NCI-H2107 (cell line): Measurements from ENCODE around the gene CCN2.
"Not testable (repeated sequence)": the region's sequence is repeated elsewhere in the genome, so short reads cannot be mapped to it uniquely, and the experiment has no call there.

ENCODE experiments used
- DNase-seq: peaks from one replicate; lab custom pipeline; 2025; lab: John Stamatoyannopoulos, UW

The CCN2 gene

DNA sequence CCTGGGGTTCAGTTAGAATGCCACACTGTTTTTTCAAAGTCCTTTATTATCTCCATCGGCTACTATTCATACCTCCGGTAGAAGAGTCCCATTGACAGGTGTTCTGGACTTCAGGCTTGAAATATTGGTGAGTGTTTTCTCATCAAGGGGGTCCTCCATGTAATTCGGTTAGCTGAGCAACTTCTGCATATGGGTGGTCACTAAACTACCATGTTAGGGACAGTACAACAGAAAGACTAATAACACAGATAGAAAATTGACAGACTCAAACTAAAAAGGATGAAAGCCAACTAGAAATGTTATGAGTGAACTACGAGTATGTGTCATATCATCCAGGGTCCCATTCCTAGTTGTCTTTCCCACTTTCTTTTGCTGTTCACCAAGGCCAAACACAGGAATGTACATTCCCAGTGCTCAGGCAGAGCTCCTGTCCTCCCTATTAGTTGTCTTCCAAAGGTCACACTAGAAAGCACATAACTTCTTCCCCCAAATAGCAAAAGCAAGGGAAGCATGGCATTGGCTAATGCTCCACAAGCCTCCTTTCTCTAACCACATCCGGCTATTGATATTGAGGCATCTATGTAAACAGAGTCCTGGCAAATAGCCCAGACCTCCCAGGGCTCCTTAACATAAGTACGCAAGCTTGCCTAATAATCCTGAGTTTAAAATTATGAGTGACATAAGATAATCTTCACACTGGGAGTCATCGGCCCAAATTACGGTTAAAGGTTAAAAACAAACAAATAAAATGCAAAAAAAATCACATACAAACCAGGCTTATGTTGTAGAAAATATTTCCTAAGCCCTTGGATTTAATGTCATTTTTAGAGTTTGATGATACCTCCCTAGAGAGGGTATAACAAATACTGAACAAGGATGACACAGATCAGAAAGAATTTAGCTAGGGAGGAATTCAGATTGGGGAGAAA lies 13.2 kb downstream of the CCN2 start:
- DNase-seq: no peak

- no peak for DNase-seq
Measured at GRCh38 chr6:131937226-131937625, 13.9 kb downstream of the CCN2 start.

DNA sequence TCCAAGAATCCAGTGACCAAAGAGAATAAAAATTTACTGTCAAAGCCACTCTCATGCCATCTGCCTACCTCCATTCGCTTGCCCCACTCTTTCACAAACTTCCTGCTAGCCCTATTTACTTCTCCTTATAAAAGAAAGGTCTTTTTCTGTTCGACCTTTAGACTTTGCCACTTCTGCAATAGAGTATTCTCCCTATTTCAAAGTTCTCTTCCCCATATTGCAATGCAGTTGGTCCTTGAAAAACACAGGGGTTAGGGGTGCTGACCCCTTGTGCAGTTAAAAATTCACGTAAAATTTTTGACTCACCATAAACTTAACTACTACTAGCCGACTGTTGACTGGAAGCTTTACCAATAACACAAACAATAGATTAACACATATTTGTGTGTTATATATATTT lies 15.0 kb downstream of the CCN2 start:
- no peak for DNase-seq

GRCh38 chr6:131931063-131931750 lies 20.0 kb downstream of the CCN2 start:
- no peak for DNase-seq

GRCh38 chr6:131929976-131930375 lies 21.2 kb downstream of the CCN2 start:
- no peak for DNase-seq

- DNase-seq: no peak
Measured at GRCh38 chr6:131929264-131929663, 21.9 kb downstream of the CCN2 start.

GRCh38 chr6:131924881-131925474 lies 26.2 kb downstream of the CCN2 start:
- no peak for DNase-seq

DNA sequence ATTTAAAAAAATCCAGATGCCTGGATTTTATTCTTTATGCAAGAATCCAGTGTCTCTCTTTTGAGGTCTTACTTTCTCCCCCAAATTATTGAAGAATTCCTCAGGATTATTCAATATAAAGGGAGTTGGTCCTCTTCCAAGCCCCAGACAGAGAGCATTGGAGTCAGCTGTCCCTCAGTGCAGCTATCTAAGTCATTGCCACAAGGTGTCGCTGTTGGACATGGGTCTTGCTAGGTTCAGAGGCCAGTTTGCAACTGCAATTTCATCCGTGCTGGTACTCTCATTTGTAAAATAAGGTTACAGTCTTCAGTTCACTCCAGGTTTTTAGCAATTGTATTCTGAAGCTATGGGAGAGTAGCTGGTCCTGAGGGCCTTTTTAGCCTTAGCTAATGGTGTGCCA lies 27.8 kb downstream of the CCN2 start:
- peak; percentile 9 for DNase-seq

DNA sequence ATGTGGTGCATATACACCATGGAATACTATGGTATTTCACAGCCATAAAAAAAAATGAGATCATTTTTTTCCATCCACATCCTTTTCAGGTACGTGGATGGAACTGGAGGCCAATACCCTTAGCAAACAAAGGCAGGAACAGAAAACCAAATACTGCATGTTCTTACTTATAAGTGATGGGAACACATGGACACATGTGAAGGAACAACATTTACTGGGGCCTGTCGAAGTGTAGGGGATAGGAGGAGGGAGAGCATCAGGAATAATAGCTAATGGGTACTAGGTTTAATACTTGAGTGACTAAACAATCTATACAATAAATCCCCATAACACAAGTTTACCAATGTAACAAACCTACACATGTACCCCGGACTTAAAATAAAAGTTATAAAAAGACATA lies 30.5 kb downstream of the CCN2 start:
- no peak for DNase-seq

DNA sequence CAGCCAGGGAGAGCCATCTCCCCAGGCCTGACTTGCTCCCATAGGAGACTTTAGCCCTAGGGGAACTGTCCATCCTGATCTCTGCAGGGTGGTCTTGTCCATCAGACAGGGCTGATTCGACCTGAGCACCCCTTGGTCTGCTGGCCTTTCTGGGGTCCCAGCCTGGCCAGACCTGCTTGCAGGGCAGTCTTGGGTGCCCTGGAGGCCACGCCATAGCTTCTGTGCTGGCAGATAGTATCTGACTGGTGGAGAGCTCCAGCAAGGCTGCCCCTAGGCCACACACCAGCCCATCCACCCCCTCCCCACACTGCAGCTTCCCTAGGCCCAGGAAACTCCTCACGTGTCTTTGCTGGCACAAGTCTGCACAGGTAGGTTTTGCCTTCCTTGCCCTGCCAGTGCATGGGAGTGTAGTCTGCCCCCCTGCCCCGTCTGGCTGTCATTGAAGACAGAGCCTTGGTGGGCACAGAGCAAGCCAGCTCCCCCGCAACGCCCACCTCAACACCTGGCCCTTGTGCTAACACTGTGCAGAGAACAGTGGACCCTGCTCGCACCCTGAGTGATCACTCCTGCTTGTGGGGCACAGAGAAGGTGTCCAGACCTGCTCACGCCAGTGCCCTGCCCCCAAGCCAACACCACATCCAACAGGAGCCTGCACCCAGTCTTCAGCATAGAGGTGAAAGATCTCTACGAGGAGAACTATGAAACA lies 32.4 kb downstream of the CCN2 start:
- DNase-seq: no peak

DNA sequence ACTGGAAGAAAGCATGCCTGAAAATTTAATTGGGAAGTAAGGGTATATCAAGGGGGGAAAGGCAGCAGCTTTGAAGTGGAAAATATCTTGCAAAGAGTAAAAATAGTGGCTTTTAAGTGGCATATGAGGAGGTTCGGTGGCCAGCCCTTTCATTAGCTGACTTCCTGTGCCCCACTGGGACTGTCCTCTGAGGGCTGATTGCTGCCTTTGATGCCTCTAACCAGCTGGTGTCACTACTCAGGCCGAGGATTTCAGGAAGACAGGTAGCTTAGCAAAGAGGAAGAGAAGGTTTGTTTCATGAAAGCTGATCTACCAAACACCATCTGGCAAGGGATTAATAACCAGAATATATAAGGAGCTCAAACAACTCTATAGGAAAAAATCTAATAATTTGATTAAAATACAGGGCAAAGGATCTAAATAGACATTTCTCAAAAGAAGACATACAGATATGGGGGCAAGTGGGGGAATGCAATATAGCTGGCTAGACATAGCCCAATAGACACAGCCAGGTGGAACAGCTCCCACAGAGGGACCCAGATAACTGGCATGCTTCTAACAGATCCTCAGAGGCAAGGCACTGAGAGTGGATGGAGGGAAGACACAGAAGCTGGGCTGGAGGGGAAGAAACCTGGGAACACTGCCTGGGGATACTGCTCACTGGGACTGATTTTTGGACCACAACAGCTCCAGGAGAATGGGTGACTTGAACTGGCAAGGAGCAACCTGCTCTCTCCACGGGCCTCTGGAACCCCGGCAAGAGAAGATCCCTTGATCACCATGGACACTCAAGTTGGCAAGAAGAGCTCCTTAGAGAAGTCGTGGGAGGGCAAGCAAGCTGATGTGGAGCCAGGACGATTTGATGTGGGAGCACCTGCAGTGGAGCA lies 33.2 kb downstream of the CCN2 start:
- no peak for DNase-seq

GRCh38 chr6:131917318-131917717 lies 33.9 kb downstream of the CCN2 start:
- DNase-seq: no peak

DNA sequence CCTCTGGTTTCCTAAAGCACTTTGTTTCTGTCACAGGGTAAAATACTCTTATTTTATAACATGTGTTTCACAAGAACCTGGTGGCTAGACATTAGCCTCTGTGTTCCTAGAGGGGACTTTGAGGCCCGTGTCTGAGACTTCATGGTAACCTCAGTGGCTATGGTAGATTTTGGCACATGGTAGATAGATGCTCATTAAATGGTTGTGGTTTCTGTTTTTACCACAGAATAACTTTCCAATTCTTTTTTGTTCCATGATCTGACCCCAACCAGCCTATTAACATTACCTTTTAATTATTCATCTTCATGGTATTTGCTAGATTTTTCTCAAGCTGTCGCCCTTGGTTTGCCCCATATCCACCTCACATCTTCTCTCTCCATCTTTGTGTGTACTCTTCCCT lies 34.3 kb downstream of the CCN2 start:
- DNase-seq: no peak

GRCh38 chr6:131916091-131916796 lies 34.9 kb downstream of the CCN2 start:
- not testable (repeated sequence) for DNase-seq

DNA sequence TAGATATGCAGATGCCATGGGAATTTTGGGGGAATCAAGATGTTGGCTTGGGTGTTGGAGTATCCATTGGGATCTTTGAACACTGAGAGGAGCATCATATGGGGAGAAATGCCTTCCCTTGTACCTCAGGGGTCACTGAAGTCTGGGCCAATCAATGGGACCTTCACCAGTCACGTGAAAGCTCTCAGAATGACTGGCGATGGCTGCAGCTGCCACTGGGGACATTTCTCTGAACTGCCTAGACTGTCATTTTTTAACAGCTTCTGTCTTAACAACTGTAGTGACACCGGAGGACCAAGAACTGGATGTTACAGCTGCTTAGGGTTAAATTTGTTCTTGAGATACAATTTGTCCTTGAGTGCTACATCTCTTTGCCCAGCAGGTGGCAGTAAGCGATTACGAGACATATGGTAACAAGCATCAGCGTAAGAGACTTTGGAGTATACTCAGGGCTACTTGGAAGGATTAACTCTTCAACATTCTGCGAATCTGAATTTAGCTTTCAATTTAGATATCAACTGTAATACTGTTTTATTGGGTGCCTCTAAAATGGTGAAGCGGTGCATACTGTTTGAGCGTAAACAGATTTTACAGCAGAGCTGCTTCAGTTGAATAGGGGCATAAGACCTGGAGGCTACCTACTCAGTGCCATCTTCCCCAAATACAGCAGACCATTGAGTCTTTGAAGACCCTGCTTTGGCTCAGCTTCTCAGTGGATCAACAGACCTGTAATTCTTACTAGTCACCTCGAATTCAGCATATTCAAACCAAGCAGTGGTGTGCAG lies 36.0 kb downstream of the CCN2 start:
- no peak for DNase-seq

- DNase-seq: no peak
Measured at GRCh38 chr6:131914234-131914633, 36.9 kb downstream of the CCN2 start.

- no peak for DNase-seq
Measured at GRCh38 chr6:131911951-131912350, 39.2 kb downstream of the CCN2 start.

GRCh38 chr6:131910956-131911355 lies 40.2 kb downstream of the CCN2 start:
- DNase-seq: no peak

- no peak for DNase-seq
Measured at GRCh38 chr6:131910219-131910589, 41.0 kb downstream of the CCN2 start.
